HG03342 (cell line): Measurements from ENCODE around the gene MED12L.
"Not testable (repeated sequence)": the region's sequence is repeated elsewhere in the genome, so short reads cannot be mapped to it uniquely, and the experiment has no call there.

Experiments
- ATAC-seq: cut with Tn5 transposase; IDR thresholded peaks from one replicate; pipeline ENCODE4 v1.9.1; 2021; ENCODE audit warnings: mild to moderate bottlenecking, moderate library complexity; ENCODE audit not compliant: unreplicated experiment

Gene MED12L

DNA sequence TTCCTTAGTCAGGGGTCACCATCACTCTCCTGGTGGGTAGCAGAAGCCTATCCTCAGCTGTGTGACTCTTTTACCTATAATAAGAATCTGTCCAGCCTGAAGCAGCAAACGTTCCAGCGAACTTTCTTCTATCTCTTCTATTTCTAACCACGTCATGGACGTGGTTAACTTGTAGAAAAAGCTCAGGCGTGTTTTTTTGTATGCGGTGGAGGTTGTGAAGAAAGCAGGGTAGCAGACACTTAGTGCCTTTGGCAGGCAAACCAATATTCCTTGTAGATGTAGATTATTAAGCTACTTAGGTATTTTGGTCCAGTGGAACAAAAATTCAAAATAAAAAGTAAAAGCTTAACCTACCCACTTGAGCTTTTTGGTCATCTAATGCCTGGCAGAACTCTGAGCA is 149.4 kb downstream of the MED12L start:
- no peak for ATAC-seq

DNA sequence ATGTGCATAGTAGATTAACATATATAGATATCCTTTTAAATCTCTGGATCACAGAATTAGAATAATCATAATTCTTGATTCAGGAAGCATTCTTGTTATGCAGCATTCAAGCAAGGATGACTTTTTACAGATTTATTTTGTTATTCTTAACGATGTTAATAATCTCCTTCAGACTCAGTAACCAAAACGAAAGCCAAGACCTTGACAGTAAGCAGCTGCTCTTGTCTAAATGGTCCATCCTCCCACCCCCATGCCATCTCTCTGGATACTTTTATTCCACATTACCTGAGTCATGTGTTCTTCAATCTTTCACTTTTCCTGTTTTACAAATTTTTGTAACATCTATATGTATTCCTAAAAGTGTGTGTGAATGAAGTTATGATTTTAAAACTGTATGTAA is 150.9 kb downstream of the MED12L start:
- ATAC-seq, result no peak

DNA sequence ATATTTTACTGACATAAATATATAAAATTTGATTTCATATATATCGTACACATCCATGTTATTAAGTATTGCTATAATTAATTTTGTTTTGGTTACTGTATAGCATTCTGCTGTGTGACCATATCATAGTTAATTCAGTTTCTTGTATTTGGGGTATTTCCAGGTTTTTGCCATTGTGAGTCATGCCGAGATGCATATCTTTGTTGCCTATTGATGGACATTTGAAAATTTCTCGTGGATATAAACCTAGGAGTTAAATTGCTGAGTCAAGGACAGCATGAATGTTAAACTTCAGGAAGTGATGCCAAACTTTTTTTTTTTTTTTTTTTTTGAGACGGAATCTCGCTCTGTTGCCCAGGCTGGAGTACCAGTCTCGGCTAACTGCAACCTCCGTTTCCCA is 151.3 kb downstream of the MED12L start:
- no peak for ATAC-seq

DNA sequence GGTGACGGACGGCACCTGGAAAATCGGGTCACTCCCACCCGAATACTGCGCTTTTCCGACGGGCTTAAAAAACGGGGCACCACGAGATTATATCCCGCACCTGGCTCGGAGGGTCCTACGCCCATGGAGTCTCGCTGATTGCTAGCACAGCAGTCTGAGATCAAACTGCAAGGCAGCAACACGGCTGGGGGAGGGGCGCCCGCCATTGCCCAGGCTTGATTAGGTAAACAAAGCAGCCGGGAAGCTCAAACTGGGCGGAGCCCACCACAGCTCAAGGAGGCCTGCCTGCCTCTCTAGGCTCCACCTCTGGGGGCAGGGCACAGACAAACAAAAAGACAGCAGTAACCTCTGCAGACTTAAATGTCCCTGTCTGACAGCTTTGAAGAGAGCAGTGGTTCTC is 156.5 kb downstream of the MED12L start:
- not testable (repeated sequence) for ATAC-seq

DNA sequence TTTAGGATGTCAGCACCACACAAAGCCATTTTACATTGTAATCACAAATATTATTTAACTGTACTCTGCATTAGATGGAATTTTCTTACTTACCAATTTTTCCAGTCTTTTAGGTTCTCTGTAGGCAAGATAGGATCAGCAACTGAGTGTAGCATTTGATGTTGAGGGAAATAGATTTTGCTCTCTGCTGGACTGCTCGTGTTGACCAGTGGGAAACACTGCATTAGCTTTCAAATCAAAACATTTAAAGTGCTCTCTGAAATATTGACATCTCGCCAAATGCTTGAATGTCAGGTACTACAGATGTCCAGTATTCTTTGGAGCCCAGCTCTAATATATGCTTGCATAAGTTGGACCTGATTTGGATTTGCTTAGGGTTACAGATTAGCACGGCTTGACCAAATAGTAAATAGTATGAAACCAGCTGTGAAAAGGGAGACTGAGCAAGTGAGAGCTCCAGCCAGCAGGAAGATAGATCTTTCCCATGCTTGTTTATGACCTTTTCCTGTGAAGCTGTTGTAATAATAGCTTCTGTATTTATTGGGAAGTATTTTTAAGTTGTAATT is 163.4 kb downstream of the MED12L start:
- ATAC-seq, result no peak

GRCh38 chr3:151256749-151257148 is 171.3 kb downstream of the MED12L start:
- ATAC-seq, result no peak

GRCh38 chr3:151259664-151260063 is 174.2 kb downstream of the MED12L start:
- ATAC-seq, result no peak

DNA sequence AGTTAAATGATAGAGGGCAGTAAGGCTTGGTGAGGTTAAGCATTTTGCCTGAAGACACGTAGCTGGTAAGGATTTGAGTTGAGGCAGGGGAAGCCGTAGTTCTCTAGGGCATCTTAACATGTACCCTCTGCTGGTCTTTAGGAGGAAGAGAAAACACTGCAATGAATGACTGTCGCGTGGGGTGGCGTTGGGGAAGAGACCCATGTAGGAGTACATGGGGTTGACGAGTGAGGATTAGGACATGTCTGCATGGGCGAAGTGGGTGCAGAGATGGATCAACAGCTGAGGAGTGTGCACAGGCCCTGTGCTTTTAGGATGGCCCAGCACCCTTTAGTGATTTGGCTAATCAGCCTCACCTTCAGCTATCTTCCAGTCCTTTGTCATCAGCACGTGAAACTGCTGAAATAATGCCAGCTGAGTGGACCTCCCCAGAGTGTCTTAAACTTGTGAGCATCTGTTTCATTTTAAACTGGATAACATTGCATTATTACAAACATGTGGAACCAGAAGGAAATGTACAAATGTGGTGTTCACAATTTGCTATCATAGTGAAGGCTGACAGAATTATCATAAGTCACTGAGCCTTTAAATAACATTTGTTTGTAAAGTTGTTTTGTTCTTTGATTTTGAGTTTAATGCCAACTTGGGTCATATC is 177.5 kb downstream of the MED12L start:
- ATAC-seq, result no peak

DNA sequence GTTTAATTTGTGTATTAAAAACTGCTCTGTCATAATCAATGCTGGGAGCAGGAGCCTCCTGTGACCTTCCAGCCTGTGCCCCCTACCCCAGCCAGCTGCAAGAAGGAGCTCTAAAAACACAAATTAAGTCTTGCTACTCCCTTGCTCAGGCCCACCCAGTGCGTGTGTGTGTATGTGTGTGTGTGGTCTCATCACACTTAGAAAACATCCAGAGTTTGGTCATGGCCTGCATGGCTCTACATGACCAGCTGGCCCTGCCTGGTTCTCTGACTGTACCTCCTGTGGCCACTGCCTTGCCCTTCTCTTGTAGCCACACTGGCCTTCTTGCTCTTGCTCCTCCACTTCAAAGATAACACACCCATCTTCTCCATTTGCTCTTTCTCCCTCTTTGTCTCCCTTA is 179.1 kb downstream of the MED12L start:
- ATAC-seq, result no peak

GRCh38 chr3:151265166-151265565 is 179.7 kb downstream of the MED12L start:
- ATAC-seq, result no peak

DNA sequence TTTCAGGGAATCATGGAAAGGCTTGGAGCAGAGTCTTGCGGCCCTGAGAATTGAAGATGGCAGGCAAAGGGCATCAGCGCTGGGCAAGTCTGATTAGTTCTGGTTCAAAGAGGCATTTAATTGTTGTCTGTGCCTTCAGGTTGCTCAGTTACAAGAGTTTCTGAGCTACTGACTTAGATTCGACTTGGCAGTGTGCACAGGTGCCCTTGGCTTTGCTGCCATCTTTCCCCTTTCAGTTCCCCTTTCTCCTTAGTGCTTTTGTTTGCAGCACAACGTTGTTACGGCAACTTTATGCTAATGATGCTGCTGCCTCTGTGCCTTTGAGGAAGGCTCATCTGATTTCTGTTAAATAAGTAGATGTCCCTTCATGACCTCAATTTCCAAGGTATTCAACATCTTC is 180.4 kb downstream of the MED12L start:
- peak; percentile 95 for ATAC-seq

- no peak for ATAC-seq
Measured at GRCh38 chr3:151267066-151267465, 181.6 kb downstream of the MED12L start.

- ATAC-seq, result no peak
Measured at GRCh38 chr3:151268267-151269235, 183.1 kb downstream of the MED12L start.

DNA sequence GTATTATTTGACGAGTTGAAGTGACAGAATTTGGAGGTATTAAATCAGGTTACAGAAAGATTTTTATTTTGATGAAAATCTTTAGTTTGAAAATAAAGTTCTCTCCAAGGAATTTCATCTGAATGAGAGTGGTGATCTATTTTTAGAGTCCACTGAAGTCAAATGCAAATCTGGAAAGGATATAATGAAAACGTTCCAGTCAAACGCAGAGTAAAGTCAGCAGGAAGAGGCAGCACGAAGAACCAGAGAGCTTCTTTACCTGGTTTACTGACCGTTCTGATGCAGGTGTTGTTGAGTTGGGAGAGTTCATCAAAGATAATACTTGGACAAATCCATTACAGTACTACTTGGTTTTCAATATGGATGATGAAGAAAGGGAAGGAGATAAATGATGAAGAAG is 184.2 kb downstream of the MED12L start:
- no peak for ATAC-seq

- ATAC-seq, result no peak
Measured at GRCh38 chr3:151275091-151275490, 189.6 kb downstream of the MED12L start.

GRCh38 chr3:151276038-151276686 is 190.7 kb downstream of the MED12L start:
- ATAC-seq, result peak; percentile 23

DNA sequence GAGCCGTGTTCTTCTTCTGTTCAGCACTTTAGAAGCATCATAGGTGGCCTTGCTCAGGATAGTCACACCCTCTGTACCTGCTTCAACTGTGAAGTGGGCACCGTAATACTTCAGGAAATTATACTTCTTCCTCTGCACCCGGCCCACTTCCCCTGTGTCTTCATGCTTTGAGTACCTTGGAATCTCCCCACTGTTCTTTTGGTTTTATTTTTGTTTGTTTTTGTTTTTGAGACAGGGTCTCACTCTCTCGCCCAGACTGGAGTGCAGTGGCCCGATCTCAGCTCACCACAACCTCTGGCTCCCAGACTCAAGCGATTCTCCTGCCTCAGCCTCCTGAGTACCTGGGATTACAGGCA is 191.2 kb downstream of the MED12L start:
- ATAC-seq, result peak; percentile 71

DNA sequence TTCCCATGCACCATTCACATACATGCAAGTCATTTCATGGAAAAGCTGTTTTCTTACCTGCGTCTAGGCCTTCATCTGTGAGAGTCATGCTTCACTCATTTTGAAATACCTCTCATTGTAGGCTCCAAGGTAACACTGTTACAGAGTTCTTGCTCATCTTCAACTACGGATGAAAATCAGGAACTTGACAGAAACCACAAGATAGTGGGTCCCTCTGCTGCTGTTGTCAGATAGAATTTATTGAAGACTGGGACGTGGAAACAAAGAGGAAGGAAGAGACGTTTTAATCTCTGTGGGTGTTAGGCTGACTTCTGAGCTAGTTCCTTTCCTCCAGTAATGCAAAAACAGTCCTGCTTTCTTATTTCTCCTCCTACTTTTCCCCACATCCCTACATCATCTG is 192.8 kb downstream of the MED12L start, which contains the start of gene P2RY14:
TSS of gene P2RY14 (minus strand) at position 313 of the 400 bp plus-strand sequence. CDS start 64,226 bp downstream, outside the sequence.
- ATAC-seq, result no peak

- ATAC-seq, result no peak
Measured at GRCh38 chr3:151281671-151282324, 196.3 kb downstream of the MED12L start.

DNA sequence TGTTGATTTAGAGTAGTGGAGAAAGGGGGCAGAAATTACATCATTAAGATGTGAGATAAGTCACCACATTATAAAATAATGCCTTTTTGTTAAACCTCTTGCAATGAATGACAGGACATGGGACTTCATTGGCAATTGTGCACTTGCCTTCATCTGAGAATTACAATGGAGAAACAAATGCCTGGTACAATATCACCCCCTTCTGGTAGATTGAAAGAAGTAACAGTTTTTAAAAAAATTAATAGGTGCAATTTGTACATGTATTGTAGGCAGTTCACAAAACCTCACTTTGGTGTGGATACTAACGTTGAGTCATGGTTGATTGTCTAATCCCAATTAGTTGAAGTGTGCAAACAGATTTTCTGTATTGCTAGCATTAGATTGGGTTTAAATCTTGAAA is 197.5 kb downstream of the MED12L start:
- no peak for ATAC-seq

GRCh38 chr3:151283387-151283786 is 197.9 kb downstream of the MED12L start:
- no peak for ATAC-seq
